ENCODE results near the gene DAB1.
"Not testable (repeated sequence)": the region's sequence is repeated elsewhere in the genome, so short reads cannot be mapped to it uniquely, and the experiment has no call there.

The DAB1 gene

DNA sequence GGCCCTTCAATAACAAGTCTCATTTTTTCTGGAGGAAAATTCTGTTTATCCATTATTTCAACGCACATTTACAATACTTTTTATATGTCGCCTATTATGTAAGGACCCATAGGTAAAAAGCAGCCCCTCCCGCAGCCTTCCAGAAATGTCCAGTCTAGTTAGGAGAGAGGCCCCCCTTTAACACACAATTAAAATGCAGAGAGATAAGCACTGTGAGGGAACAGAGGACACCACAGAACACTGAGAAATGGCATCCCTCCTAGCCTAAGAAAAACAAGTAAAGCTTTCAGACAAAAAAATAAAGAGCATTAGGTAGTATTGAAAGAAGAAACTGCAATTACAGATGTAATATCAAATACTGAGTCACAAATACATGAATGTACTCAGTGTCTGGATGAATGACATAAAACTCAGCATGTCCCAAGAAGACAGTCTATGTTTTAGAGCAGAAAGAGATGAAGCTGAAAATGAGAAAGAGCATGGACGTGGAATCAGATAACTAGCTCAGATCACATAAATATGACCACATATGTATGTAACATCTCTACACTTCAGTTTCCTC, 62.9 kb downstream of the DAB1 start:
- no peak overlapping the region for H3K4me3 Mint-ChIP-seq
- H3K9me3 Mint-ChIP-seq (ENCODE audit: low read depth), result no peaks in the 10 kb centered on the region
- H3K27me3 Mint-ChIP-seq, result peaks cover 2% of the 10 kb centered on the region
- H3K27ac Mint-ChIP-seq, result no peak overlapping the region
- no peaks in the 10 kb centered on the region for H3K4me1 Mint-ChIP-seq (ENCODE audit: low read depth)
- H3K36me3 Mint-ChIP-seq, result no peaks in the 10 kb centered on the region

DNA sequence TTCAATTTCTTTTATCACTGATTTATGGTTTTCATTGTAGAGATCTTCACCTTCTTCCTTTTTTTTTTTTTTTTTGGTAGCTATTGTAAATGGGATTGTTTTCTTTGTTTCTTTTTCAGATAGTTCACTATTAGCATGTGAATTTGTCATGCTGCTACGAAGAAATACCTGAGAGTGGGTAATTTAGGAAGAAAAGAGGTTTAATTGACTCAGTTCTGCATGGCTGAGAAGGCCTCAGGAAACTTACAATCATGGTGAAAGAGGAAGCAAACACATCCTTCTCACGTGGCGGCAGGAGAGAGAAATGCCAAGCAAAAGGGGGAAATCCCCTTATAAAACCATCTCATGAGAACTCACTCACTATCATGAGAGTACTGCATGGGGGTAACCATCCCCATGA, 66.4 kb downstream of the DAB1 start:
- Mint-ChIP-seq H3K4me1 (ENCODE audit: low read depth) (no peaks in the 10 kb centered on the region), H3K36me3 (no peaks in the 10 kb centered on the region), H3K9me3 (ENCODE audit: low read depth) (no peaks in the 10 kb centered on the region), H3K27ac (no peak overlapping the region), H3K27me3 (peaks cover 8% of the 10 kb centered on the region), H3K4me3 (no peak overlapping the region)

DNA sequence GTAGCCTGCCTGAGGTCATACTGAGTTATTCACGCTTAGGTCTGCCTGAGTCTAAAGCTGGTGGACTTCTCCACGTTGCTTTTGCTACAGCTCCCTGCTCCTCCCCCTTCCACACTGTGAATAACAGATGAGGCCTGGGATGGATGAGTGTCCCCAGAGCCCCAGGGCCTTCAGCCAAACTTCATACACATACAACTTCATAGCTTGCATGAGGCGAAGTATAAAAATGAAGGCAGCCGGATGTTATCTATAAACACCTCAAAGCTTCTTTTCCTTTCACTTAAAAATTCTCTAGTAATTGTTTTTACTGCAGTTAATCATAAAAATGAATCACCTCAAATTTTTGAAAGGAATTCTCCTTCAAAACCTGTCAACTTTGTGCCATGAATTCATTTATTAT, 70.2 kb downstream of the DAB1 start:
- Mint-ChIP-seq H3K4me1 (ENCODE audit: low read depth) (no peaks in the 10 kb centered on the region), H3K27ac (no peak overlapping the region), H3K36me3 (no peaks in the 10 kb centered on the region)

GRCh38 chr1:57350610-57351009, 73.2 kb downstream of the DAB1 start:
- Mint-ChIP-seq H3K36me3 (no peaks in the 10 kb centered on the region), H3K27ac (no peak overlapping the region), H3K4me1 (ENCODE audit: low read depth) (no peaks in the 10 kb centered on the region), H3K27me3 (peaks cover 10% of the 10 kb centered on the region), H3K4me3 (no peak overlapping the region), H3K9me3 (ENCODE audit: low read depth) (no peaks in the 10 kb centered on the region)

More for the DNA sequence above, 70.2 kb downstream of the DAB1 start:
- Mint-ChIP-seq H3K9me3 (ENCODE audit: low read depth) (no peaks in the 10 kb centered on the region), H3K27me3 (peaks cover 8% of the 10 kb centered on the region), H3K4me3 (no peak overlapping the region)

GRCh38 chr1:57348921-57349320, 74.9 kb downstream of the DAB1 start:
- Mint-ChIP-seq H3K27me3 (peaks cover 3% of the 10 kb centered on the region), H3K4me1 (ENCODE audit: low read depth) (no peaks in the 10 kb centered on the region), H3K9me3 (ENCODE audit: low read depth) (no peaks in the 10 kb centered on the region), H3K36me3 (no peaks in the 10 kb centered on the region), H3K4me3 (no peak overlapping the region), H3K27ac (no peak overlapping the region)

GRCh38 chr1:57345916-57346315, 77.9 kb downstream of the DAB1 start:
- Mint-ChIP-seq H3K27me3 (peaks cover 5% of the 10 kb centered on the region), H3K9me3 (ENCODE audit: low read depth) (no peaks in the 10 kb centered on the region), H3K27ac (no peak overlapping the region), H3K36me3 (no peaks in the 10 kb centered on the region), H3K4me1 (ENCODE audit: low read depth) (no peaks in the 10 kb centered on the region), H3K4me3 (no peak overlapping the region)

GRCh38 chr1:57344265-57344664, 79.6 kb downstream of the DAB1 start:
- Mint-ChIP-seq H3K27ac (no peak overlapping the region), H3K36me3 (no peaks in the 10 kb centered on the region), H3K27me3 (peaks cover 5% of the 10 kb centered on the region), H3K9me3 (ENCODE audit: low read depth) (no peaks in the 10 kb centered on the region), H3K4me3 (no peak overlapping the region), H3K4me1 (ENCODE audit: low read depth) (no peaks in the 10 kb centered on the region)

DNA sequence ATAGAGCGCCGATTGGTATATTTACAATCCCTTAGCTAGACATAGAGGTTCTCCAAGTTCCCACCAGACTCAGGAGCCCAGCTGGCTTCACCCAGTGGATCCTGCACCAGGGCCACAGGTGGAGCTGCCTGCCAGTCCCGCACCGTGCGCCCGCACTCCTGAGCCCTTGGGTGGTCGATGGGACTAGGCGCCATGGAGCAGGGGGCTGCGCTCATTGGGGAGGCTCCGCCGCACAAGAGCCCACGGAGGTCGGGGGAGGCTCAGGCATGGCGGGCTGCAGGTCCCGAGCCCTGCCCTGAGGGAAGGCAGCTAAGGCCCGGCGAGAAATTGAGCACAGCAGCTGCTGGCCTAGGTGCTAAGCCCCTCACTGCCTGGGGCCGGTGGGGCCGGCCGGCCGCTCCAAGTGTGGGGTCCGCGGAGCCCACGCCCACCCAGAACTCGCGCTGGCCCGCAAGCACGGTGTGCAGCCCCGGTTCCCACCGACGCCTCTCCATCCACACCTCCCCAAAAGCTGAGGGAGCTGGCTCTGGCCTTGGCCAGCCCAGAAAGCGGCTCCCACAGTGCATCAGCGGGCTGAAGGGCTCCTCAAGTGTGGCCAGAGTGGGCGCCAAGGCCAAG, 80.5 kb downstream of the DAB1 start:
- not testable (repeated sequence) for H3K4me1 Mint-ChIP-seq (ENCODE audit: low read depth); H3K36me3 Mint-ChIP-seq; H3K27me3 Mint-ChIP-seq; H3K9me3 Mint-ChIP-seq (ENCODE audit: low read depth); H3K4me3 Mint-ChIP-seq; H3K27ac Mint-ChIP-seq

DNA sequence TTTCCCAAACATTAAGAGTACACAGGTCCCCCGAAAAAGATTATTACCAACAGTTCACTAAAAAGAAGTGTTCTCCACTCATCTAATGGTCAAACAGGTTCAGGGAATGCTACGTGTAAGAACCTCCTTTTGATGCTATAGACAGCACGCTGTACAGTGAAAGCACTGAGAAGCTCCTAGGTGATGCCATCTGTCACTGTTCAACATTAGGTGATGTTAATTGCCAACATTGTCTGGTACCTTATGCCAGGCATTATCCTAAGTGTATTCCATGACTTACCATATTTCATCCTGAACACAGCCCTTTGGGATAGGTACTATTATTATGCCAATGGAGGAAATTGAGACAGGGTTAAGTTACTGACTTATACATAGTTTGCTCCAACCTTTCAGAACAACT, 82.1 kb downstream of the DAB1 start:
- Mint-ChIP-seq H3K27ac (no peak overlapping the region), H3K4me3 (no peak overlapping the region), H3K36me3 (no peaks in the 10 kb centered on the region)

DNA sequence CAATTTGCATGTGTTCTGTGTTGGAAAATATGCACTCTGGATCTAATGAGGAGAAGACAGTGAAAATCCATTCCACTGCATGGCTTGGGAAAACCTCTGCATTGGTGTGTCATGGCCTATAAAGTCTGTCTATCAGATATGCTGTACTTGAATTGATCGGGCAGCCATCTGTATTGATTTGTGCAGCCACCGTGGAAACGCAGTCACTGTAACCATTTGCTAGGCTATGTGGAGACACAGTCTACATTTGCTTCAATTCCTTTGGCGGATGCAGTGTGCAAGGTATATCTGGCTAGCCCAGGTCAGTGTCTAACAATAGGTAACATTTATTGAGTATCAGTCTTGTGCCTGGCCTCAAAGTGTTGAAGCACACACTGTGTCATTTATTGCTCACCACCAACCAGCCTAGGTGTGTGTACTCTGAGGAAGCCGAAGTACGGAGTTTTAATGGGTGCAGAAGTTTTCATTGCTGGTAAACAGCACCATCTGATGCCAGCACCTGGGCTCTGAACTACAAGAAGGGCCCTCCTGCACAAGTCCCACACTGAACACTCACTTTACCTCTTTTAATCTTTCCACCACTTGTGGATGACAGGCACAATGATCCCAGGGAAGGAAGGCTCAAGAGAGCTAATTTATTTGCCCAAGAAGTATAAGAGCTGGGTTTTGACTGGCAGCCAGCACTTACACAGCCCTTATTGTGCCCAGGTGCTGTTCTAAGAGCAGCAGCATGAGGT, 83.4 kb downstream of the DAB1 start:
- Mint-ChIP-seq H3K4me1 (ENCODE audit: low read depth) (no peaks in the 10 kb centered on the region), H3K36me3 (no peaks in the 10 kb centered on the region), H3K27me3 (peaks cover 6% of the 10 kb centered on the region), H3K4me3 (no peak overlapping the region), H3K27ac (no peak overlapping the region), H3K9me3 (ENCODE audit: low read depth) (no peaks in the 10 kb centered on the region)

More for the DNA sequence above, 82.1 kb downstream of the DAB1 start:
- H3K4me1 Mint-ChIP-seq (ENCODE audit: low read depth), result no peaks in the 10 kb centered on the region
- H3K27me3 Mint-ChIP-seq, result peaks cover 5% of the 10 kb centered on the region
- no peaks in the 10 kb centered on the region for H3K9me3 Mint-ChIP-seq (ENCODE audit: low read depth)

DNA sequence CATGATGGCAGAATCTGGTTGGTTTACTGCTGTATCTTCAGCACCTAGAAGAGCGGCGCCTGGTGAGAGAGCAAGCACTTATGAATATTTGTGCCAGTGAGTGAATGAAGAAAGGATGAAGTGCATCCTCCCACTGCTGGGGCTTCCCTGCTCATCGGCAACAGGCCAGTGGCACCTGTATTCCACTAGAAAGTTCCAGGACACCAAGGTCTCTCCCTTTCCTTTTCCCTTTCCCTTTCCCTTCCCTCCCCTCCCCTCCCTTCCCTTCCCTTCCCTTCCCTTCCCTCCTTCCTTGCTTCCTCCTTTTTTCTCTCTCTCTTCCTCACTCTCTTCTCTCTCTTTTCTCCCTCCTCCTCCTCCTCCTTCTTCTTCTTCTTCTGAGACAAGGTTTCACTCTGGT, 86.2 kb downstream of the DAB1 start:
- Mint-ChIP-seq H3K4me3 (no peak overlapping the region), H3K36me3 (no peaks in the 10 kb centered on the region), H3K4me1 (ENCODE audit: low read depth) (no peaks in the 10 kb centered on the region), H3K27me3 (peaks cover 6% of the 10 kb centered on the region), H3K9me3 (ENCODE audit: low read depth) (no peaks in the 10 kb centered on the region), H3K27ac (no peak overlapping the region)

DNA sequence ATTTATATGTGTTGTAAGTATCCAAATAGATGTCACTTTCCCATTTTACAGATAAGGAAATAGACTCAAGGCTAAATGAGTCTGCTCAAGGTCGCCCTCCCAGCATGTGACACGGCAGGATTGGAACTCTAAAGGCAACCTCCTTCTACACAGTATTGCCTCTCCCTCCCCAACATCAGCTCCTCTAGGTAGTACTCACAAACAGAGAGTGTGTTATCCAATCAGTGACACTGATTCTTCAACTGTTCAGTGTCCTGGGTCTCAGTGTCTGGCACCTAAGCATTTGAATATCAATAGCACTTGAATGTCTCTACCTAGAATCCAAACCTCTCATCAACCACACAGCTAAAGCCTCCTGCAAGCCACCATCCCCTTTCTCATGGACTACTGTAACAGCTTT, 87.1 kb downstream of the DAB1 start:
- no peaks in the 10 kb centered on the region for H3K36me3 Mint-ChIP-seq
- peaks cover 6% of the 10 kb centered on the region for H3K27me3 Mint-ChIP-seq
- no peaks in the 10 kb centered on the region for H3K9me3 Mint-ChIP-seq (ENCODE audit: low read depth)
- no peaks in the 10 kb centered on the region for H3K4me1 Mint-ChIP-seq (ENCODE audit: low read depth)
- no peak overlapping the region for H3K27ac Mint-ChIP-seq
- no peak overlapping the region for H3K4me3 Mint-ChIP-seq

DNA sequence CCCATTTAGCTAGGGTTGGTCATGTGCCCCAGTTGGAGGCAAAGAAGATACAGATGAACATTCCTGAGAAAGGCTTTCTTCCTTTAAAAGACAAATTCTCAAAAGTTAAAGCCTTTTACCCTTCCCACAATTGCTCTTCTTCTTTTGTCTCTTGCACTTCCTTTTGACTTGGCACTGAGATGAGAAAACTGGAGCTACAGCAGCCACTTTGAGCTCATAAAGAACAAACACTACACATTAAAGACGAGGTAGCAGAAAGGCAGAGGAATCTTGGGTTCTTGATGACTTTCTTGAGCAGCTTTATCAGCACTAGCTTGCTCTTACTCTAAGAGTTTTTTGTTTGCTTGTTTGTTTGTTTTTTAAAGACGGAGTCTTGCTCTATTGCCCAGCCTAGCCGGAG, 92.2 kb downstream of the DAB1 start:
- Mint-ChIP-seq H3K4me1 (ENCODE audit: low read depth) (no peaks in the 10 kb centered on the region), H3K36me3 (no peaks in the 10 kb centered on the region), H3K4me3 (no peak overlapping the region), H3K27me3 (peaks cover 1% of the 10 kb centered on the region), H3K27ac (no peak overlapping the region), H3K9me3 (ENCODE audit: low read depth) (no peaks in the 10 kb centered on the region)

- no peak overlapping the region for H3K27ac Mint-ChIP-seq
- no peak overlapping the region for H3K4me3 Mint-ChIP-seq
- no peaks in the 10 kb centered on the region for H3K9me3 Mint-ChIP-seq (ENCODE audit: low read depth)
- no peaks in the 10 kb centered on the region for H3K27me3 Mint-ChIP-seq
- no peaks in the 10 kb centered on the region for H3K36me3 Mint-ChIP-seq
- H3K4me1 Mint-ChIP-seq (ENCODE audit: low read depth), result no peaks in the 10 kb centered on the region
Observed at GRCh38 chr1:57329937-57330336, 93.9 kb downstream of the DAB1 start.

GRCh38 chr1:57329001-57329527, 94.8 kb downstream of the DAB1 start:
- no peaks in the 10 kb centered on the region for H3K9me3 Mint-ChIP-seq (ENCODE audit: low read depth)
- no peaks in the 10 kb centered on the region for H3K27me3 Mint-ChIP-seq

More at GRCh38 chr1:57329001-57329527, 94.8 kb downstream of the DAB1 start:
- Mint-ChIP-seq H3K4me3 (no peak overlapping the region), H3K27ac (no peak overlapping the region), H3K4me1 (ENCODE audit: low read depth) (no peaks in the 10 kb centered on the region), H3K36me3 (no peaks in the 10 kb centered on the region)

Data from activated naive CD8-positive, alpha-beta T cell (primary cell).